Choroid plexus epithelial cell (primary cell): ENCODE results near the gene DDX42.
"Not testable (repeated sequence)": the region's sequence is repeated elsewhere in the genome, so short reads cannot be mapped to it uniquely, and the experiment has no call there.

ENCODE experiments used
- DNase-seq: peaks from one replicate; pipeline ENCODE4 v3.0.0-alpha.2; 2010; ENCODE audit warnings: low read depth
- H3K4me3 ChIP-seq: 2 replicates; pipeline ENCODE4 v1.5.1; 2011; ENCODE audit warnings: low read depth, mild to moderate bottlenecking, control low read depth, low read length, moderate library complexity
- CTCF ChIP-seq: conservative IDR thresholded peaks from 2 replicates; pipeline ENCODE4 v1.5.1; 2011; ENCODE audit warnings: low read depth, mild to moderate bottlenecking, control low read depth, inconsistent platforms, low read length, moderate library complexity

Gene DDX42

GRCh38 chr17:63786971-63787711 is 13.2 kb downstream of the DDX42 start:
- DNase-seq = no peak
- no peak overlapping the region for H3K4me3 ChIP-seq
- no peak for TF ChIP-seq CTCF

GRCh38 chr17:63790057-63790456 is 16.1 kb downstream of the DDX42 start:
- TF ChIP-seq CTCF = no peak
- no peak for DNase-seq
- no peak overlapping the region for H3K4me3 ChIP-seq

- no peak for DNase-seq
- no peak overlapping the region for H3K4me3 ChIP-seq
- TF ChIP-seq CTCF = no peak
Measured at GRCh38 chr17:63792055-63792729, 18.2 kb downstream of the DDX42 start.

GRCh38 chr17:63796375-63796774 is 22.4 kb downstream of the DDX42 start:
- not testable (repeated sequence) for DNase-seq, H3K4me3 ChIP-seq

GRCh38 chr17:63798572-63799106 is 24.7 kb downstream of the DDX42 start:
- no peak overlapping the region for H3K4me3 ChIP-seq
- TF ChIP-seq CTCF = no peak
- no peak for DNase-seq

GRCh38 chr17:63800783-63801182 is 26.8 kb downstream of the DDX42 start:
- TF ChIP-seq CTCF = no peak
- DNase-seq = no peak
- H3K4me3 ChIP-seq = no peak overlapping the region

GRCh38 chr17:63804328-63804727 is 30.4 kb downstream of the DDX42 start:
- TF ChIP-seq CTCF = no peak
- H3K4me3 ChIP-seq = no peak overlapping the region
- no peak for DNase-seq
